GM18517 (cell line): ENCODE measurements around the gene ATP6V0B.
A peak's percentile ranks its signal among the peaks of the same experiment; 100 is the strongest.

ENCODE experiments used
- ATAC-seq: cut with Tn5 transposase; IDR thresholded peaks from one replicate; pipeline ENCODE4 v1.9.1; 2021; ENCODE audit warnings: mild to moderate bottlenecking, moderate library complexity; ENCODE audit not compliant: unreplicated experiment

The ATP6V0B gene

DNA sequence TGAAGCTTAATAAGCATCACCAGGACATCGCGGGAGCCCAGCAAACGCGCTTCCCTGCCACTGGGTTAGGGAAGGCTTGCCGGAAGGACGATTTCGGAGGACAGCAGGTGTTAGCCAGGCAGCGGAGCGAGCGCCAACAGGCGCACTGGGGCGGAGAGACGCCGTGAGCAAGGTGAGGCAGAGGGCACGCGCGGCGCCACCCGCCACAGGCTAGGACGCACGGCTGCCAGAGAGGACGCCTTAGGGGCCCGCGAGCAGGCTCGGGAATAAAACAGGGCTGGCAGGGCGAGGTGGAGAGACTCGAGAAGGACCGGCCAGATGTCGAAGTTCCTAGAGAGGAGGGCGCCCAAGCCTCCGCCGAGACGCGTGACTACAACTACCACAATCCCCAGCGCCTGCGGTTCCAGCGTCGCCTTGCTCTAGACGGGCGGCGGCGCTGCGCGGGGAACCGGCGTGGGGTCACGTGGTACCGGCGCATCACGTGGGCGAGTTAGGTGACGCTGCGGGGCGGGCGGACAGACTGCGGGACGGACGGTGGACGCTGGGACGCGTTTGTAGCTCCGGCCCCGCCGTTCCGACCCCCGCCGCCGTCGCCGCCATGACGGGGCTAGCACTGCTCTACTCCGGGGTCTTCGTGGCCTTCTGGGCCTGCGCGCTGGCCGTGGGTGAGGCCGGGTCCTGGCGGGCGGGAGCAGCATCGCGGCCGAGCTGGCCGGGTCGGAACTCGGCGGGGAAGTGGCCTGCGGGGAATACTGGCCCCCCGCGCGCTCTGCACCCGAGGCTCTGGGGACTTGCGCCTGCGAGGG lies at the start of gene ATP6V0B:
TSS of gene ATP6V0B (plus strand) at position 518 of the 806 bp plus-strand sequence. CDS start at position 599, 81 bp downstream.
- peak; percentile 57 for ATAC-seq

DNA sequence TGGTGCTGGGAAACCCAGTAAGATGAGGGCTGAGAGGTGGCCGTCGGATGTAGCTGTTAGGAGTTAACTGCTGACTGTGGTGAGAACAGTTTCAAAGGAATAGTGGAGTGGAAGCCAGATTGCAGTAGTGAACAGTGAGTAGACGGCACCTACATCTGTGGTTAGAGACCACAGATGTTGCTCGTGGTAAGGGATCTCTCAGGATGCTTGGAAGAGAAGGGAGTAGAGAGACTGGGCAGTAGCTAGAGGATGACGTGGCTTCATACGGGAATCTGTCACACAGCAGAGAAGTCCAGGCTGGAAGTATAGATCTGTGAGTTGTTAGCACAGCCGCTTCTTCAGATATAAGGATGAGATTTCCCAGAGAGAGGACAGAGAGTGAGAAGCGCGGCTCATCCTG lies 48.9 kb upstream of the ATP6V0B start:
- no peak for ATAC-seq

DNA sequence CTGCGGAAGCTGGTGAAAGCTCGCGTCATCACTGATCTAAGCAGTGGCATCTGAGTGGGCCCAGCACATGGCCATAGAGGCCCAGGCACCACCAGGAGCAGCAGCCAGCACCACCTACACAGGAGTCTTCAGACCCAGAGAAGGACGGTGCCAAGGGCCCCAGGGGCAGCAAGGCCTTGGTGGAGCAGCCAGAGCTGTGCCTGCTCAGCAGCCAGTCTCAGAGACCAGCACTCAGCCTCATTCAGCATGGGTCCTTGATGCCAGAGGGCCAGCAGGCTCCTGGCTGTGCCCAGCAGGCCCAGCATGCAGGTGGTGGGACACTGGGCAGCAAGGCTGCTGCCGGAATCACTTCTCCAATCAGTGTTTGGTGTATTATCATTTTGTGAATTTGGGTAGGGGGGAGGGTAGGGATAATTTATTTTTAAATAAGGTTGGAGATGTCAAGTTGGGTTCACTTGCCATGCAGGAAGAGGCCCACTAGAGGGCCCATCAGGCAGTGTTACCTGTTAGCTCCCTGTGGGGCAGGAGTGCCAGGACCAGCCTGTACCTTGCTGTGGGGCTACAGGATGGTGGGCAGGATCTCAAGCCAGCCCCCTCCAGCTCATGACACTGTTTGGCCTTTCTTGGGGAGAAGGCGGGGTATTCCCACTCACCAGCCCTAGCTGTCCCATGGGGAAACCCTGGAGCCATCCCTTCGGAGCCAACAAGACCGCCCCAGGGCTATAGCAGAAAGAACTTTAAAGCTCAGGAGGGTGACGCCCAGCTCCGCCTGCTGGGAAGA lies 44.4 kb upstream of the ATP6V0B start:
- ATAC-seq, result no peak

DNA sequence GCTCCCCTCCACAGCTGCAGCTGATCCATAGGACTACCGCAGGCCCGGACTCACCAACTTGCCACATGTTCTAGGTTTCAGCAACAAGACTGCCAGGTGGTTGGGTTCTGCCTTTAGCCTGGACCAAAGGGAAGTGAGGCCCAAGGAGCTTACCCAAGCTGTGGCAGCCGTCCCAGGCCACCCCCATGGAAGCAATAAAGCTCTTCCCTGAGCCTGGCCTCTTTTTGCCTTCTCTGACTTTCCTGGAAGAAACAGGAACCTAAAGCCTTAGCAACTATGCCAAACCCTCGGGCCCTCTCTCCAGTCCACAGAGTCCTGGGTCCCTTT lies 43.8 kb upstream of the ATP6V0B start:
- no peak for ATAC-seq

DNA sequence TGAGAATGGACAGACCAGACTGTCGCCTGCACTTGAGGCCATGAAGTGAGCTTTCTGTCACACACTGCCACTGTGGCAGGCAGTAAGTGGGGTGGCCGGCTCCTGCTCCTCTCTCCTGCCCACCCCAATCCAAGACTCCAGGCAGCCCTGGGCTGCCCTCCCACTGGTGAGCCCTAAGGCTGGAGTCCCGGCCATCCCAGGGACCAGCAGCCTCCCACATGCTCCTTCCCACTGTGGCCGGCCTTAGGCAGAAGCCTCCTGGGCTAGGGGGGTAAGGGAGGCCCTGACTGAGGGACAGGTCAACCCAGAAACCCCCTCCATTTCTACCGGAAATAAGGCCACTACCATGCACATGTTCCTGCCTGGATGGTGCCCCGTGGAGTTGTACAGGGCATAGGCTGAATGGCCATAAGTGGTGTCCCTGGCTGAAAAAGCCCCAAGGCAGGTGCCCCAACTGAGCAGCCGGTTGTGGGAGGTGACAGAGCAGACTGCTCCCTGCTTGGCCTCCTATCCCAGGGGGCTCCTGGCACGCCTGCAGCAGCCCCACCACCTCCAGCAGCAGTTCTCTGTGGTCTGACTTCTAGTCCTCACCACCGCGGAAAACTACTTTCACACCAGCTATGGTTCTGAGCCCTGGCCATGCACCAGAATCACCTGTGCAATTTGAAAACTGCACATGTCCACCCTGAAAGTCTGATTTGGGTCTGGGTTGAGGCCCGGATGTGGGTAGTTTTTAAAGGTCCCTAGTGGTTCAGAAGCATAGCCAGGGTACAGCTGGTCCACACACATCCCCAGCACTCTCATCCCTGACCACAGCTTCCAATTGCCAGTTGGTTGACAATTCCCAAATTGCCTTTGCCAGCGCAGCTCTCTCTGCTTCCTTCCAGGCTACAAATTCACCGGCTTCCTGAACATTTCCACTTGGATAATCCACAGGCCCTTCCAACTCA lies 42.8 kb upstream of the ATP6V0B start:
- ATAC-seq, result no peak

DNA sequence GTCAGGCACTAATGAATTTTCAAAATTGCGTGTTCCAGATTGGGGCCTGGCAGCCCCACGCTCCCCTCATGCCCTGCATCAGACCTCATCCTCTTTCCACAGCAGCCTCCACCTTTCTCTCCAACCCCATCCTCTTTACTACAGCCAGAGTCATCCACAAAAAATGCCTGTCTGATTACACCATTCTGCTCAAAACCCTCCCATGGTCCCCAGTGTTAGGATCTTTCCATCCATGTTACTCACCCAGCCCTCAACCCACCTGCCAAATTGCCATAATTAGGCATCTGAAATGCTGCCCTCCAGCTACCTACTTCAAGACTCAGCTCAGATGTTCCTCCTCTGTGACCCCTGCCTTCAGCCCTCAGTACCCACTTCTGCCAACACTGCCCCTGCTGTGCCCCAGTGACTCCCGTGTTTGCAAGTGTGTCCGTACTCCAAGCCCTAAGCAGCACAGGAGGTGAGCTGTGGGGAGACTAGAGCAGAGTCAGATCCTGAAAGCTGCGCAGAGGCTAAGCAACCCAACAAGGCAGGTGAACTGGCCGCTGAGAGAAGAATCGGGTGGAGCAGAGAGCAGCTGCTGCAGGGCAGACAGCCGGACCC lies 41.9 kb upstream of the ATP6V0B start:
- no peak for ATAC-seq

DNA sequence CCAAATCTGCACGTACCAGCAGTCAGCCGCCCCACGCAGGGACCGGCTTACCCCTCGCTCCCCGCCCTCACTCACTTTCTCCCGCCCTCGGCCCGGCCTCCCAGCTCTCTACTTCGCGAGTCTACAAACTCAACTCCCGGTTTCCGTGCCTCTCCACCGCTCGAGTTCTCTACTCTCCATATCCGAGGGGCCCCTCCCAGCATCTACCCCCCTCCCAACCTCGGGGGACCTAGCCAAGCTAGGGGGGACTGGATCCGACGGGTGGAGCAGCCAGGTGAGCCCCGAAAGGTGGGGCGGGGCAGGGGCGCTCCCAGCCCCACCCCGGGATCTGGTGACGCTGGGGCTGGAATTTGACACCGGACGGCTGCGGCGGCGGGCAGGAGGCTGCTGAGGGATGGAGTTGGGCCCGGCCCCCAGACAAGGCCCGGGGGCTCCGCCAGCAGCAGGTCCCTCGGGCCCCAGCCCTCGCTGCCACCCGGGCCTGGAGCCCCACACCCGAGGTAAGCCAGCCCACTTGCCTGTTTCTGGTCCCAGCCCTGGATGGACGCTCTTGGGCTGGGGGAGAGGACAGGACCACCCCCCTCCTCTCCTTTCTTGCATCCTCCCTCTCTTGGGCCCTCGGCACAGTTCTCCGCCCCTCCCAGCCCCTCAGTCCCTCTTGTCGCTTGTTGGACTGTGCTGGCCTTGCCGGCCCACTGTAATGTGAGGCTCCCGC lies 41.2 kb upstream of the ATP6V0B start, which contains the start of gene ARTN:
TSS of gene ARTN (plus strand) at position 416 of the 715 bp plus-strand sequence. CDS start 1,856 bp downstream, outside the sequence.
- no peak for ATAC-seq

DNA sequence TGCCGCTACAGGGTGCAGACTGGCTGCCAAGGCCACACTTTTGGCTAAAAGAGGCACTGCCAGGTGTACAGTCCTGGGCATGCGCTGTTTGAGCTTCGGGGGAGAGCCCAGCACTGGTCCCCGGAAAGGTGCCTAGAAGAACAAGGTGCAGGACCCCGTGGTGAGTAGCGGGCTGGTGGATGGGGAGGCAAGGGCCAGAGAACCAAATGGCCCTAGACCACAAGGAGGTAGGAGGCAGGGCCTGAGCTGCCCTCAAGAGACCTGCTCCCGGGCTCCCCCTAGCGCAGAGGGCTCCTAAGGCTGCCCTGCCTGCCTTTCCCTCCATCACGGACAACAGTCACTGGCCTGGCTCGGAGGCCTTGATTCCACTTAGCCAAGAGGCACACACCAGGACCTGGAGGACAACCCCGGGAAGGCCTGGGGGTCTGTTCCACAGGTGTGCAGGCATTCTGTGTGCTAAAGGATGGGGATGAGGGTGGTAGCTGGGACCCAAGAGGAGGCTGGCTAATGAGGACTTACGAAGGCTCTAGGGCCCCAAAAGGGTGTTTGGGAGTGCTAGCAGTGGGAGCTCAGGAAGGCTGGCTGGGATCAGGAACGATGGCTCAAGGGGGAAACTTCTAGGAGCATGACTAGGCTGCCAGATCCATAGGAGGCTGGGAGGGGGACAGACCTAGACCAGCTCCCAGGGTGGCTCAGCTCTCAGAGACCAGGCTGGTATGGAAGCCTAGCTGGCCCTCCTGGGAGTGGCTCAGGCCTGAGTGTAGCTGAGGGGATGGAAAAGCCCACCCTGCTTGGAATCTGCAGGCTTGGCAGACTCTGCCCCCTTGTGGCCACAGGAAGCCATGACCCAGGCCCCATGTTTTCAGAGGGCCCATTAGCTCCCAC lies 40.4 kb upstream of the ATP6V0B start:
- no peak for ATAC-seq

DNA sequence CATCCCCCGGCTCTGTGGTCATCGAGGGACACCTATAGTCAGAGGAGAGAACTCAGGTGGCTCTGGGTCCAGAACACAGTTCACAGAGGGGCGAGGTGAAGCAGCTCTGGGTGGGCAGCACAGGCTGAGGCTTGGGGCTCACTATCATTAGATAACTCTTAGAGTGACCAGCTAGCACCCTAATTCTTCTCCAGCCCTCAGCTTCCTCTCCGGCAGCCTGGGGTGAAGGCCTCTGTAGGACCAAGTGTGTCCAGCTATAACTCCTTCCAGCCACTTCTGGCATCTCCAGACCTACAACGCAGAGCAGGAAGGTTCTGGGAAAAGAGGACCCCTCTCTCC lies 39.8 kb upstream of the ATP6V0B start:
- ATAC-seq, result no peak

DNA sequence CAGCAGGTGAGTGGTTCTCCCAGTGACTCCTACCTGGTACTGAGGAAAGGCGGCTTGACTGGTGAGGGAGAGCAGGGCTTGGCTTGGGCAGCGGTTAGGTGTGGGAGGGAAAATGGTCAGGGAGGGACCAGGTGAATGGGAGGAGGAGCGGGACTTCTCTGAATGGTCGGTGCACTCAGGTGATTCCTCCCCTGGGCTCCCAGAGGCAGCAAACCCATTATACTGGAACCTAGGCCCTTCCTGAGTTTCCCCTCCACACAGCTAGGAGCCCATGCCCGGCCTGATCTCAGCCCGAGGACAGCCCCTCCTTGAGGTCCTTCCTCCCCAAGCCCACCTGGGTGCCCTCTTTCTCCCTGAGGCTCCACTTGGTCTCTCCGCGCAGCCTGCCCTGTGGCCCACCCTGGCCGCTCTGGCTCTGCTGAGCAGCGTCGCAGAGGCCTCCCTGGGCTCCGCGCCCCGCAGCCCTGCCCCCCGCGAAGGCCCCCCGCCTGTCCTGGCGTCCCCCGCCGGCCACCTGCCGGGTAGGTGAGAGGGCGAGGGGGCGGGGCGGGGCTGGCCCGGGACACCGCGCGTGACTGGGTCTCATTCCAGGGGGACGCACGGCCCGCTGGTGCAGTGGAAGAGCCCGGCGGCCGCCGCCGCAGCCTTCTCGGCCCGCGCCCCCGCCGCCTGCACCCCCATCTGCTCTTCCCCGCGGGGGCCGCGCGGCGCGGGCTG lies 38.9 kb upstream of the ATP6V0B start:
- ATAC-seq, result no peak

DNA sequence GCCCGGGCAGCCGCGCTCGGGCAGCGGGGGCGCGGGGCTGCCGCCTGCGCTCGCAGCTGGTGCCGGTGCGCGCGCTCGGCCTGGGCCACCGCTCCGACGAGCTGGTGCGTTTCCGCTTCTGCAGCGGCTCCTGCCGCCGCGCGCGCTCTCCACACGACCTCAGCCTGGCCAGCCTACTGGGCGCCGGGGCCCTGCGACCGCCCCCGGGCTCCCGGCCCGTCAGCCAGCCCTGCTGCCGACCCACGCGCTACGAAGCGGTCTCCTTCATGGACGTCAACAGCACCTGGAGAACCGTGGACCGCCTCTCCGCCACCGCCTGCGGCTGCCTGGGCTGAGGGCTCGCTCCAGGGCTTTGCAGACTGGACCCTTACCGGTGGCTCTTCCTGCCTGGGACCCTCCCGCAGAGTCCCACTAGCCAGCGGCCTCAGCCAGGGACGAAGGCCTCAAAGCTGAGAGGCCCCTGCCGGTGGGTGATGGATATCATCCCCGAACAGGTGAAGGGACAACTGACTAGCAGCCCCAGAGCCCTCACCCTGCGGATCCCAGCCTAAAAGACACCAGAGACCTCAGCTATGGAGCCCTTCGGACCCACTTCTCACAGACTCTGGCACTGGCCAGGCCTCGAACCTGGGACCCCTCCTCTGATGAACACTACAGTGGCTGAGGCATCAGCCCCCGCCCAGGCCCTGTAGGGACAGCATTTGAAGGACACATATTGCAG lies 38.2 kb upstream of the ATP6V0B start:
- ATAC-seq, result no peak

DNA sequence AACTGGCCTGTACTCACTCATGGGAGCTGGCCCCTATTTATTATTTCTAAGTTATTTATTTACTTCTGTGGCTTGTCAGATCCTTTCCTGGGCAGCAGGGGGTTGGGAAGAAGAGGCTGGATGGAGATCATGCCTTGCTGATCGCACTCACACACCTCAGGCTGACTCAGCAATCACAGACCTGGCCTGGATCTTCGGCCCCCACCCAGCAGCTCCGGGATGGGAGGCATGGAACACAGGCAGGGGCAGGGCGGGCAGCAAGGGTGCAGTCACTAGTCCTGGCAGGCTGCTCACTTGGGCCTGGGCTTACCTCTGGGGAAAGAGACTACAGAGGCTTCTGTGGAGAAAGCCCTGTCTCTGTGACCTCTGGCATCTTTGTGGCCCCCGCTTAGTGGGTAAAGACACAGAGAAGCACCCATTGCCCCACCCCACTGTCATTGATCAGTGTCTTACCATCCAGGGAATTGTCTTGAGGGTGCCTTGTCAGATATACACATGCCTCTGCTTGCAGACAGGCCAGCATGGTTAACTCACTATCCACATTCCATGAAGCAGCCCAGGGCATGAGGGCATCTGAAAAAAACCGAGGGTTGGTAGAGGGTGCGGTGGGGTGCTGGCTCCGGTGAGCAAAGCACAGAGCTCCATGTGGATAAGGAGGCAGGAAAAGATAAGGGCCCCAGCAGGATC lies 37.4 kb upstream of the ATP6V0B start:
- no peak for ATAC-seq

DNA sequence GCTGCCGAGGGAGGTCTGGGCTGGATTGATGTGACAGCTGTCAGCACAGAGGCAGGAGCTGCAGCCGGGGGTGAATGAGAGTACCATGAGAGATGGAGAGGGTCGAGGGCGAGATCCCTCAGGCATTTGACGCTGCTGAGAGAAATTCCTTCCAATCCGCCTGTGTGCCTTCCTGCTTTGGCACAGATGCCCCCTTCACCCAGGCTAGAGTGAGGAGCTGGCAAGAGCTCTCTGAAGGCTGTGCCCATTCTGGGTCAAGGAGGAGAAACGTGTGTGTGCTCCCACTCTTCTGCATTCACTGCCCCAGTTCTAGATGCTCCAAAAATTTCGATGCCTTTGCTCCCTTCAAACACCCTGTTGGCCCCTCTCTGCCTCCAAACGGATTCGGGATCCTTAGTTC lies 36.4 kb upstream of the ATP6V0B start:
- ATAC-seq, result no peak

DNA sequence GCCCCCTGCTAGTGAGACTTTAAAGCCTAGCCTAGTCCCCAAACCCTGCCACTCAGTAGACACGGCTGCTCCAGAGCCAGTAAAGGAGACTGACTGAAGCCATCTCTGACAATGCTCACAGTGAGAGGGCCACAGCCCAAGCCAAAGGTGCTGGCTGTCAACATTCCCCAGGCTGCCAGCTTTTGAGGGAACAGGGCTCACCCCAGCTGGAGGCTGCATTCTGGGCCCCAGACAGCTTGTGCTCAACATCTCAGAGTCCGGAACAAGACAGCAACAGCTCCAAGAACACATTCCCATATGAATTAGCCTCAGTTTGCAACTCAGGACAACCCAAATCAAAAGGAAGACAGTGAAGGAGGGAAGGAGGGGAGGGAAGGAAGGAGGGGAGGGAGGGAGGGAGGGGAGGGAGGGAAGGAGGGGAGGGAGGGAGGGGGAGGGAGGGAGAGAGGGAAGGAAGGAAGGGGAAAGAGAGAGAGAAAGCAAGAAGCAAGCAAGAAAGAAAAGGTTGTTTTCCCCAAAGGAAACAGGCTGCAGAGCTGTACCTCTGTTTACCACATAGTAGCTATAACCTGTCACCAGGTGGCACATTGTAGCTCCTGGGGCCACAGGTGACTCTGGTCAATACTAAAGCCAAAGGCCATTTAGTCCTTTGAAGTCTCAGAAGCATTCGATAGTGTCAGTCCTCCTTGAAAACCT lies 35.7 kb upstream of the ATP6V0B start:
- no peak for ATAC-seq

DNA sequence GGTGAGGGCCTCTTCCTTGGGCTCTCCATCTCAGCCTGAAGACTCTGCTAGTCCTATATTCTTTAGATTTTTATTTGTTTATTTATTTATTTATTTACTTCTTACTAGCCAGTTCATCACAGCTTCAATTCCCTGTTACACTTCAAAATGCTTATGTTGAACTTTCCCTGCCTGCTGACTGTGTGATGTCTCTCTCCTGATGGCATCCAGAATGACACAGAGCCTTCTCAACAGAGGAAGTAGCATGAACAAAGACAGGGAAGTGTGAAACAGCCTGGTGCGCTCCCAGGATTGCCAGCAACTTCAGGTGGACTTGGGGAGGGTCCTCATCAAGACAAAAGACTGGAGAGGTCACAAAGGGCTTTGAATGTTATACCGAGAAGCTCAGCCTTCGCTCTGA lies 32.3 kb upstream of the ATP6V0B start:
- ATAC-seq, result no peak

DNA sequence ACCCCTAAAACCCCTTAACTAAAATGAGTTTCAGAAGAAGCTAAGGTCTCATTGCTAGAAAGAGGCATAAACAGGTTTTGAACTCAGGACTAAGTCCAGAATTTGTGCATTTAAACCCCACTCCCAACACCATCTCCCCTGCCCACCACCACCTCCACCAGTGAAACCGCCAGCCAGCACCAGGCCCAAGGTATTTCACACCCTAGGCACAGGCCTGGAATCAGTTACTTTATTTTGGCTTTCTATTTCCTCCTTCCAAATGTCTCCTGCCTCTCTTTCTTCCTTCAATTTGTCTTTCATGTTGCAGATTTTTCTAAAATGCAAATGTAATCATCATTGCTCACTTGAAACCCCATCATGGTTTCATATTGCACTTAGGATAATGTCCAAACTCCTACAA lies 29.9 kb upstream of the ATP6V0B start:
- no peak for ATAC-seq
